CD14-positive monocyte (primary cell): ENCODE results near the gene NEGR1. TPM values are rescaled to one million over a fixed set of nuclear protein-coding genes. Genes with fewer than 3 reads are reported as not detected.

Experiments used
- DNase-seq, 3 donors: peaks; one replicate each; pipeline ENCODE4 v3.0.0-alpha.2; 2011 to 2022
- H2AFZ ChIP-seq: 2 replicates; pipeline ENCODE4 v1.6.0; 2012; ENCODE audit warnings: mild to moderate bottlenecking, low read depth, low read length, inconsistent platforms; ENCODE audit not compliant: insufficient read depth, poor library complexity, severe bottlenecking
- H3K27ac ChIP-seq, 2 donors: 1 replicate in 1 of 2; 2 replicates in 1 of 2; pipeline ENCODE4 v1.5.1; 2012 to 2013; ENCODE audit warnings: low read length in 2 of 2, control low read depth in 1 of 2, inconsistent platforms in 1 of 2, low read depth in 1 of 2, mild to moderate bottlenecking in 1 of 2
- H3K27me3 ChIP-seq, 2 donors: one replicate each; pipeline versions ENCODE4 v1.6.0 to v1.6.1; 2011 to 2013; ENCODE audit warnings: low read length in 2 of 2; ENCODE audit not compliant: control insufficient read depth in 2 of 2, insufficient read depth in 2 of 2
- H3K36me3 ChIP-seq, 2 donors: replicated peaks in 1 of 2; 1 replicate in 1 of 2; 2 replicates in 1 of 2; pipeline versions ENCODE4 v1.5.1 to v1.6.1; 2012 to 2013; ENCODE audit warnings: low read length in 2 of 2, control low read depth in 1 of 2, inconsistent platforms in 1 of 2, mild to moderate bottlenecking in 1 of 2; ENCODE audit not compliant: insufficient read depth in 2 of 2, control insufficient read depth in 1 of 2
- H3K4me1 ChIP-seq, 2 donors: 1 replicate in 1 of 2; 2 replicates in 1 of 2; pipeline versions ENCODE4 v1.5.1 to v1.6.1; 2012 to 2013; ENCODE audit warnings: low read length in 2 of 2, control low read depth in 1 of 2, inconsistent platforms in 1 of 2, mild to moderate bottlenecking in 1 of 2, moderate library complexity in 1 of 2; ENCODE audit not compliant: insufficient read depth in 2 of 2, control insufficient read depth in 1 of 2
- H3K4me2 ChIP-seq: replicated peaks from 2 replicates; pipeline ENCODE3; 2012; ENCODE audit warnings: low read length, moderate library complexity, mild to moderate bottlenecking; ENCODE audit not compliant: poor library complexity, severe bottlenecking; ENCODE audit errors: extremely low read depth
- H3K4me3 ChIP-seq, 3 experiments: fragments of 200-600 bp in 1 of 3; sonication (generic) in 1 of 3; replicated peaks in 1 of 3; 1 replicate in 2 of 3; 2 replicates in 1 of 3; pipeline ENCODE4 v1.5.1; 2011 to 2013; ENCODE audit warnings: low read length in 3 of 3, mild to moderate bottlenecking in 3 of 3, control low read depth in 2 of 3, low read depth in 2 of 3, inconsistent platforms in 1 of 3, moderate library complexity in 1 of 3
- H3K79me2 ChIP-seq: 2 replicates; pipeline ENCODE4 v1.6.0; 2012; ENCODE audit warnings: mild to moderate bottlenecking, control low read depth, inconsistent platforms, low read length, moderate library complexity; ENCODE audit not compliant: insufficient read depth
- H3K9ac ChIP-seq: 2 replicates; pipeline ENCODE4 v1.6.0; 2017; ENCODE audit warnings: low read length, mild to moderate bottlenecking; ENCODE audit not compliant: insufficient read depth, poor library complexity, severe bottlenecking
- H3K9me3 ChIP-seq, 2 donors: replicated peaks in 1 of 2; 1 replicate in 1 of 2; 2 replicates in 1 of 2; pipeline versions ENCODE4 v1.5.1 to v1.6.1; 2012 to 2013; ENCODE audit warnings: low read length in 2 of 2, control low read depth in 1 of 2; ENCODE audit not compliant: control insufficient read depth in 1 of 2, insufficient read depth in 1 of 2
- H4K20me1 ChIP-seq: 2 replicates; pipeline ENCODE4 v1.6.0; 2012; ENCODE audit warnings: mild to moderate bottlenecking, low read length, control low read depth, moderate library complexity; ENCODE audit not compliant: insufficient read depth
- H3K27ac Mint-ChIP-seq, 7 donors: one replicate each; pipeline ENCODE4 v1.8.0; 2020; ENCODE audit warnings: mild to moderate bottlenecking in 7 of 7, mixed read lengths in 7 of 7, moderate library complexity in 6 of 7, inconsistent platforms in 2 of 7
- H3K27me3 Mint-ChIP-seq, 3 donors: one replicate each; pipeline ENCODE4 v1.8.0; 2021 to 2022; ENCODE audit warnings: low read depth in 3 of 3, mild to moderate bottlenecking in 3 of 3, mixed read lengths in 3 of 3, moderate library complexity in 3 of 3, inconsistent platforms in 1 of 3
- H3K36me3 Mint-ChIP-seq, 2 donors: one replicate each; pipeline ENCODE4 v1.8.0; 2020; ENCODE audit warnings: mixed read lengths in 2 of 2, inconsistent platforms in 1 of 2, mild to moderate bottlenecking in 1 of 2
- H3K4me1 Mint-ChIP-seq: one replicate; pipeline ENCODE4 v1.8.0; 2020; ENCODE audit warnings: mild to moderate bottlenecking, mixed read lengths
- H3K4me3 Mint-ChIP-seq, 2 donors: one replicate each; pipeline ENCODE4 v1.8.0; 2020; ENCODE audit warnings: mild to moderate bottlenecking in 2 of 2, mixed read lengths in 2 of 2, moderate library complexity in 1 of 2
- H3K9me3 Mint-ChIP-seq, 7 donors: one replicate each; pipeline ENCODE4 v1.8.0; 2020 to 2022; ENCODE audit warnings: mixed read lengths in 7 of 7, mild to moderate bottlenecking in 6 of 7, moderate library complexity in 6 of 7, inconsistent platforms in 2 of 7
- WGBS: methylation state at CpG from one replicate; pipeline ENCODE4 v1.1.5; 2013; ENCODE audit warnings: missing lambda C conversion rate; ENCODE audit not compliant: insufficient coverage; 5-methylcytosine and 5-hydroxymethylcytosine counted together
- intact Hi-C, 2 donors: fragments of 100-400 bp; cut with micrococcal nuclease; formaldehyde crosslinking; loops; one replicate each; pipeline versions ENCODE4 v1.15.0 to v1.15.1; 2023
- polyA plus RNA-seq, 3 donors: library from polyadenylated mRNA; depleted of rRNA in 1 of 3; unstranded in 2 of 3; stranded (reverse) in 1 of 3; fragments of 300-500 nt in 2 of 3; fragments of >200 nt in 1 of 3; fragmentation: Illumina TruSeq in 2 of 3; gene quantifications; 1 replicate in 2 of 3; 2 replicates in 1 of 3; pipeline ENCODE4 v1.2.3, GENCODE V29; 2012 to 2021
- TF ChIP-seq, protein P1 (sequence below): fragments of 200-600 bp; IDR thresholded peaks from one replicate; pipeline ENCODE4 v1.8.0; 2022; ENCODE audit warnings: antibody characterized with exemption, mild to moderate bottlenecking

NEGR1 gene
- polyA plus RNA-seq, 3 donors = 0.03 to 0.15 (median 0.13) TPM

DNA sequence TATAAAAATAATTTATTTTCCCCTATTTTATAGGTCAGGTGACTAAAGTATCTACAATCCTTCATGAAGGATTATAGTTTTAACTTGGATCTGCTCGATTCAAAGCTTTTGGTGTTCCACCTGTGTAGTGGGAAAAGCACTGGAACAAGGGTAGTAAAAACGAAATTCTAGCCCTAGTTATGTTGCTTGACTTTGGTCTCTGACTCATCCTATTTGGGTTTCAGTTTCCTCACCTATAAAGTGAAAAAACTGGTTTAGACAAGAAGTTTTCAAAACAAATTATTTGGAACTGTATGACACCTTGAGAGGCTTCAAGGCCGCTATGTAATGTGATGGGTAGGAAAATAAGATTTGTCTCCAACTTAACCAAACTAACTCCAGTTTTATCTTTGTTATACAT, 696.3 kb downstream of the NEGR1 start:
- H3K4me2 ChIP-seq = no peak overlapping the region
- TF ChIP-seq, protein P1, sequence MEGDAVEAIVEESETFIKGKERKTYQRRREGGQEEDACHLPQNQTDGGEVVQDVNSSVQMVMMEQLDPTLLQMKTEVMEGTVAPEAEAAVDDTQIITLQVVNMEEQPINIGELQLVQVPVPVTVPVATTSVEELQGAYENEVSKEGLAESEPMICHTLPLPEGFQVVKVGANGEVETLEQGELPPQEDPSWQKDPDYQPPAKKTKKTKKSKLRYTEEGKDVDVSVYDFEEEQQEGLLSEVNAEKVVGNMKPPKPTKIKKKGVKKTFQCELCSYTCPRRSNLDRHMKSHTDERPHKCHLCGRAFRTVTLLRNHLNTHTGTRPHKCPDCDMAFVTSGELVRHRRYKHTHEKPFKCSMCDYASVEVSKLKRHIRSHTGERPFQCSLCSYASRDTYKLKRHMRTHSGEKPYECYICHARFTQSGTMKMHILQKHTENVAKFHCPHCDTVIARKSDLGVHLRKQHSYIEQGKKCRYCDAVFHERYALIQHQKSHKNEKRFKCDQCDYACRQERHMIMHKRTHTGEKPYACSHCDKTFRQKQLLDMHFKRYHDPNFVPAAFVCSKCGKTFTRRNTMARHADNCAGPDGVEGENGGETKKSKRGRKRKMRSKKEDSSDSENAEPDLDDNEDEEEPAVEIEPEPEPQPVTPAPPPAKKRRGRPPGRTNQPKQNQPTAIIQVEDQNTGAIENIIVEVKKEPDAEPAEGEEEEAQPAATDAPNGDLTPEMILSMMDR = no peak
- no CpG with 5 or more reads among the region's 3 CpGs for WGBS

DNA sequence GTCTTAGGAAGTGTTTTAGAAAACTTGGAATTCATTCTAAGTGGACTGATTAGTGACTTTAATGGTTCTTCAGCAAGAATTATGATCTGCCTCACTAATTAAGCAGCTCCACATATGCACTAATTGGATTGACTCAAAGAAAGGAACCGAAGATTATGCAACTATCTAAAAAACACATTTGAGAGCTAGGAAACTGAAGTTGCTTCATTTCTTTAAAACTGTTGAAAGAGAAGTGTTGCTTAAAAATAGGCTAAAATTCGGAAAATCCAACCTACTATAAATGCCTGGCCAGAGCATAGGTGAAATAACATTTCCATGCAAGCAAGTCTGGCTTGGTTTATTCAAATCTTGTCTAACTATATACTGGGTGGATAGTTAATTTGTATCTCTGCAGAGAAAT, 698.6 kb downstream of the NEGR1 start:
- intact Hi-C loops = no loop called here
- no peaks in the 10 kb centered on the region for H3K79me2 ChIP-seq
- no peak overlapping the region for H3K4me3 Mint-ChIP-seq
- peaks cover 23% of the 10 kb centered on the region for H3K4me1 Mint-ChIP-seq
- H3K27me3 ChIP-seq = no peaks in the 10 kb centered on the region
- no peak overlapping the region for H3K9ac ChIP-seq
- H2AFZ ChIP-seq = no peak overlapping the region
- no peaks in the 10 kb centered on the region for H4K20me1 ChIP-seq
- peaks cover 18 to 19% of the 10 kb centered on the region in 2 donors for H3K4me1 ChIP-seq
- H3K36me3 ChIP-seq = no peaks in the 10 kb centered on the region
- peak overlapping the region in 2 of 7 donors; percentile 41 to 54 for H3K27ac Mint-ChIP-seq
- no peak overlapping the region for H3K4me3 ChIP-seq
- no peaks in the 10 kb centered on the region for H3K36me3 Mint-ChIP-seq
- TF ChIP-seq, protein P1 = no peak
- no peaks in the 10 kb centered on the region for H3K27me3 Mint-ChIP-seq
- no CpG with 5 or more reads among the region's 2 CpGs for WGBS
- DNase-seq = peak in 2 of 3 donors; percentile 5 to 10
- no peaks in the 10 kb centered on the region for H3K9me3 ChIP-seq
- peak overlapping the region in 1 of 2 donors; percentile 37 for H3K27ac ChIP-seq
- no peaks in the 10 kb centered on the region for H3K9me3 Mint-ChIP-seq
- peak overlapping the region; percentile 14 for H3K4me2 ChIP-seq

More for the DNA sequence above, 696.3 kb downstream of the NEGR1 start:
- no peak for DNase-seq
- H3K27me3 Mint-ChIP-seq = no peaks in the 10 kb centered on the region
- no peak overlapping the region for H2AFZ ChIP-seq
- H3K27ac Mint-ChIP-seq = no peak overlapping the region
- no peaks in the 10 kb centered on the region for H3K36me3 ChIP-seq
- H3K27ac ChIP-seq = no peak overlapping the region
- no peaks in the 10 kb centered on the region for H3K9me3 ChIP-seq
- H3K9me3 Mint-ChIP-seq = peaks cover 0 to 4% (median 0%) of the 10 kb centered on the region in 7 donors
- H4K20me1 ChIP-seq = no peaks in the 10 kb centered on the region
- intact Hi-C loops = no loop called here
- peaks cover 23% of the 10 kb centered on the region for H3K4me1 Mint-ChIP-seq
- no peak overlapping the region for H3K4me3 ChIP-seq
- H3K27me3 ChIP-seq = no peaks in the 10 kb centered on the region
- H3K4me1 ChIP-seq = peaks cover 18 to 19% of the 10 kb centered on the region in 2 donors
- no peak overlapping the region for H3K9ac ChIP-seq
- no peaks in the 10 kb centered on the region for H3K79me2 ChIP-seq
- no peak overlapping the region for H3K4me3 Mint-ChIP-seq
- H3K36me3 Mint-ChIP-seq = no peaks in the 10 kb centered on the region
